H9 (cell line): ENCODE data around the gene CACNA2D3. TPM values are rescaled to one million over a fixed set of nuclear protein-coding genes. Genes with fewer than 3 reads are reported as not detected.

Experiments
- DNase-seq: peaks from one replicate; pipeline ENCODE4 v3.0.0-alpha.2; 2017
- H2AFZ ChIP-seq: one replicate; pipeline ENCODE4 v1.6.1; 2013; ENCODE audit warnings: mild to moderate bottlenecking, low read length, control low read depth, moderate library complexity
- H2AK5ac ChIP-seq: 2 replicates; pipeline ENCODE4 v1.6.1; 2013; ENCODE audit warnings: low read length, control low read depth, mixed read lengths; ENCODE audit not compliant: insufficient read length
- H2BK120ac ChIP-seq: one replicate; pipeline ENCODE4 v1.6.1; 2013; ENCODE audit warnings: low read depth, mild to moderate bottlenecking, low read length, control low read depth, inconsistent platforms; ENCODE audit not compliant: poor library complexity, severe bottlenecking
- H2BK12ac ChIP-seq: 2 replicates; pipeline ENCODE4 v1.6.1; 2013; ENCODE audit warnings: low read length, control low read depth, mixed read lengths, low read depth; ENCODE audit not compliant: insufficient read length
- H2BK15ac ChIP-seq: 2 replicates; pipeline ENCODE4 v1.6.1; 2013; ENCODE audit warnings: low read depth, low read length, control low read depth
- H2BK20ac ChIP-seq: one replicate; pipeline ENCODE4 v1.6.1; 2013; ENCODE audit warnings: low read depth, mild to moderate bottlenecking, low read length, control low read depth, inconsistent platforms; ENCODE audit not compliant: poor library complexity, severe bottlenecking
- H2BK5ac ChIP-seq: 2 replicates; pipeline ENCODE4 v1.6.1; 2013; ENCODE audit warnings: low read length, control low read depth, mixed read lengths; ENCODE audit not compliant: insufficient read length
- H3K14ac ChIP-seq: 2 replicates; pipeline ENCODE4 v1.6.1; 2013; ENCODE audit warnings: low read length, control low read depth; ENCODE audit not compliant: insufficient read depth
- H3K18ac ChIP-seq: 2 replicates; pipeline ENCODE4 v1.6.1; 2013; ENCODE audit warnings: low read depth, mild to moderate bottlenecking, mixed read lengths, low read length, control low read depth; ENCODE audit not compliant: insufficient read length
- H3K23ac ChIP-seq: 2 replicates; pipeline ENCODE4 v1.6.1; 2013; ENCODE audit warnings: low read length, control low read depth, mixed read lengths, low read depth; ENCODE audit not compliant: insufficient read length
- H3K23me2 ChIP-seq: 2 replicates; pipeline ENCODE4 v1.6.1; 2013; ENCODE audit warnings: low read depth, mild to moderate bottlenecking, mixed read lengths, low read length, control low read depth; ENCODE audit not compliant: insufficient read length, poor library complexity, severe bottlenecking
- H3K27ac ChIP-seq: 2 replicates; pipeline ENCODE4 v1.5.1; 2013; ENCODE audit warnings: low read length, control low read depth, mixed read lengths, low read depth; ENCODE audit not compliant: insufficient read length
- H3K27me3 ChIP-seq: 2 replicates; pipeline ENCODE4 v1.6.1; 2013; ENCODE audit warnings: low read length, control low read depth, inconsistent platforms; ENCODE audit not compliant: insufficient read depth
- H3K4ac ChIP-seq: 2 replicates; pipeline ENCODE4 v1.6.1; 2013; ENCODE audit warnings: low read depth, mild to moderate bottlenecking, control low read depth, inconsistent platforms, low read length, moderate library complexity
- H3K4me1 ChIP-seq: 2 replicates; pipeline ENCODE4 v1.6.1; 2013; ENCODE audit warnings: low read length, control low read depth, inconsistent platforms; ENCODE audit not compliant: insufficient read depth
- H3K4me2 ChIP-seq: 2 replicates; pipeline ENCODE4 v1.6.1; 2013; ENCODE audit warnings: low read length, control low read depth, mixed read lengths; ENCODE audit not compliant: insufficient read length, insufficient read depth
- H3K56ac ChIP-seq: 2 replicates; pipeline ENCODE4 v1.6.1; 2013; ENCODE audit warnings: low read depth, mild to moderate bottlenecking, mixed read lengths, low read length, control low read depth; ENCODE audit not compliant: insufficient read length
- H3K79me1 ChIP-seq: 2 replicates; pipeline ENCODE4 v1.6.1; 2013; ENCODE audit warnings: low read depth, mild to moderate bottlenecking, moderate library complexity, low read length, control low read depth, inconsistent platforms; ENCODE audit not compliant: insufficient read depth, poor library complexity, severe bottlenecking
- H3K79me2 ChIP-seq: 2 replicates; pipeline ENCODE4 v1.6.1; 2013; ENCODE audit warnings: low read length, control low read depth, inconsistent platforms; ENCODE audit not compliant: insufficient read depth
- H3K9ac ChIP-seq: 2 replicates; pipeline ENCODE4 v1.6.1; 2013; ENCODE audit warnings: low read length, control low read depth, mixed read lengths; ENCODE audit not compliant: insufficient read length; ENCODE audit errors: extremely low read depth
- H3K9me3 ChIP-seq: one replicate; pipeline ENCODE4 v1.6.1; 2013; ENCODE audit warnings: low read depth, low read length, inconsistent platforms; ENCODE audit not compliant: control insufficient read depth
- H3T11ph ChIP-seq: one replicate; pipeline ENCODE4 v1.6.1; 2013; ENCODE audit warnings: mild to moderate bottlenecking, low read length, control low read depth, inconsistent platforms
- H4K20me1 ChIP-seq: one replicate; pipeline ENCODE4 v1.6.1; 2013; ENCODE audit not compliant: control insufficient read depth, insufficient read length, insufficient read depth
- H4K5ac ChIP-seq: 2 replicates; pipeline ENCODE4 v1.6.1; 2013; ENCODE audit warnings: low read depth, mild to moderate bottlenecking, mixed read lengths, low read length, control low read depth; ENCODE audit not compliant: insufficient read length
- H4K8ac ChIP-seq: replicated peaks from 2 replicates; pipeline ENCODE4 v1.6.1; 2013; ENCODE audit warnings: low read length, control low read depth, mixed read lengths, low read depth; ENCODE audit not compliant: insufficient read length
- H4K91ac ChIP-seq: 2 replicates; pipeline ENCODE4 v1.6.1; 2013; ENCODE audit warnings: low read depth, mild to moderate bottlenecking, moderate library complexity, mixed read lengths, low read length, control low read depth; ENCODE audit not compliant: insufficient read length
- H3K27ac Mint-ChIP-seq, 3 experiments: 2 replicates in 2 of 3; 3 replicates in 1 of 3; pipeline ENCODE4 v1.8.0; 2020 to 2021; ENCODE audit warnings: mixed read lengths in 3 of 3, mild to moderate bottlenecking in 1 of 3, moderate library complexity in 1 of 3
- H3K27me3 Mint-ChIP-seq: 2 replicates; pipeline ENCODE4 v1.8.0; 2021; ENCODE audit warnings: low read depth, mild to moderate bottlenecking, moderate library complexity, mixed read lengths
- H3K36me3 Mint-ChIP-seq, 3 experiments: 2 replicates in 2 of 3; 3 replicates in 1 of 3; pipeline ENCODE4 v1.8.0; 2020 to 2021; ENCODE audit warnings: low read depth in 3 of 3, mixed read lengths in 3 of 3; ENCODE audit not compliant: insufficient read depth in 1 of 3
- H3K4me1 Mint-ChIP-seq, 2 experiments: 2 replicates each; pipeline ENCODE4 v1.8.0; 2020; ENCODE audit warnings: mixed read lengths in 2 of 2
- H3K4me3 Mint-ChIP-seq, 2 experiments: 2 replicates in 1 of 2; 3 replicates in 1 of 2; pipeline ENCODE4 v1.8.0; 2020 to 2021; ENCODE audit warnings: mild to moderate bottlenecking in 2 of 2, mixed read lengths in 2 of 2, moderate library complexity in 1 of 2
- H3K9me3 Mint-ChIP-seq, 2 experiments: 2 replicates in 1 of 2; 3 replicates in 1 of 2; pipeline ENCODE4 v1.8.0; 2020; ENCODE audit warnings: mild to moderate bottlenecking in 2 of 2, mixed read lengths in 2 of 2, moderate library complexity in 1 of 2
- CTCF ChIP-seq: fragments of 200-600 bp; sonication (generic); conservative IDR thresholded peaks from 3 replicates; pipeline ENCODE4 v1.8.0; 2021; ENCODE audit warnings: antibody characterized with exemption, mild to moderate bottlenecking
- total RNA-seq: library from RNA; stranded (reverse); gene quantifications from 2 replicates; pipeline ENCODE4 v1.2.1, GENCODE V29; 2021

Gene CACNA2D3
- total RNA-seq, 1 experiment from 2014 or later, result 3.2 TPM

- Histone ChIP-seq H3K79me1 (no peaks in the 10 kb centered on the region), H3K4me2 (no peak overlapping the region), H2AK5ac (no peak overlapping the region), H3K27me3 (no peaks in the 10 kb centered on the region), H3K79me2 (no peaks in the 10 kb centered on the region), H2BK120ac (no peak overlapping the region), H2BK15ac (no peak overlapping the region), H3K9me3 (no peaks in the 10 kb centered on the region), H2BK5ac (no peak overlapping the region), H3K4me1 (peaks cover 12% of the 10 kb centered on the region), H3T11ph (no peak overlapping the region), H3K9ac (no peak overlapping the region), H3K23ac (no peak overlapping the region), H3K4ac (no peak overlapping the region), H2BK20ac (no peak overlapping the region), H3K18ac (no peak overlapping the region), H4K5ac (no peak overlapping the region), H3K14ac (no peak overlapping the region), H3K56ac (no peak overlapping the region), H3K23me2 (no peaks in the 10 kb centered on the region), H3K27ac (no peak overlapping the region), H2BK12ac (no peak overlapping the region), H4K91ac (no peak overlapping the region), H2AFZ (no peak overlapping the region), H4K20me1 (no peaks in the 10 kb centered on the region), H4K8ac (no peak overlapping the region)
- Mint-ChIP-seq H3K27me3 (no peaks in the 10 kb centered on the region), H3K36me3 (peaks cover 0 to 6% (median 4%) of the 10 kb centered on the region in 3 experiments; a peak in 2 of 7 replicates), H3K9me3 (peaks cover 0 to 3% of the 10 kb centered on the region in 2 experiments; a peak in 1 of 5 replicates), H3K4me3 (no peak overlapping the region), H3K27ac (peak overlapping the region in 1 of 3 experiments; percentile 36; a peak in 1 of 7 replicates), H3K4me1 (peaks cover 29 to 31% of the 10 kb centered on the region in 2 experiments)
- no peak for TF ChIP-seq CTCF
- DNase-seq, result no peak
Measured at GRCh38 chr3:55000546-55000945, 878.2 kb downstream of the CACNA2D3 start.
